HepG2 (cell line): Measurements from ENCODE around the gene CRYBA2. TPM values are rescaled to one million over a fixed set of nuclear protein-coding genes. Genes with fewer than 3 reads are reported as not detected.

Source experiments
- AFF4 ChIP-seq: sonication (generic); formaldehyde crosslinking; IDR thresholded peaks from 2 replicates; pipeline ENCODE4 v1.4.0; 2020; ENCODE audit warnings: missing genetic modification reagents
- EZH2 ChIP-seq: conservative IDR thresholded peaks from 2 replicates; pipeline ENCODE4 v1.6.1; 2012; ENCODE audit warnings: mild to moderate bottlenecking, low read depth, low read length, moderate library complexity
- GMEB1 ChIP-seq: sonication (generic); formaldehyde crosslinking; IDR thresholded peaks from 2 replicates; pipeline ENCODE4 v1.5.1; 2020; ENCODE audit warnings: missing genetic modification reagents, mild to moderate bottlenecking, borderline replicate concordance
- GTF3A ChIP-seq: sonication (generic); formaldehyde crosslinking; conservative IDR thresholded peaks from 2 replicates; pipeline ENCODE4 v1.4.0; 2020; ENCODE audit warnings: mild to moderate bottlenecking, missing genetic modification reagents
- KIAA2018 ChIP-seq: sonication (generic); formaldehyde crosslinking; IDR thresholded peaks from 2 replicates; pipeline ENCODE4 v1.5.0; 2020; ENCODE audit warnings: mild to moderate bottlenecking, missing genetic modification reagents, borderline replicate concordance
- NFE2L2 ChIP-seq: fragments of 150-350 bp; IDR thresholded peaks from 2 replicates; pipeline ENCODE4 v1.6.1; 2014; ENCODE audit warnings: low read length
- NPAS2 ChIP-seq: sonication (generic); formaldehyde crosslinking; IDR thresholded peaks from 2 replicates; pipeline ENCODE4 v1.8.0; 2022; ENCODE audit warnings: mild to moderate bottlenecking, missing genetic modification reagents, borderline replicate concordance
- TCF12 ChIP-seq, 2 experiments: fragments of 450-650 bp in 1 of 2; sonication (generic) in 1 of 2; formaldehyde crosslinking in 1 of 2; IDR thresholded peaks; 2 replicates each; pipeline versions ENCODE4 v1.6.1 to v1.8.0; 2017 to 2022; ENCODE audit warnings: antibody characterized with exemption in 1 of 2, mild to moderate bottlenecking in 1 of 2, missing genetic modification reagents in 1 of 2, moderate library complexity in 1 of 2
- ZNF34 ChIP-seq: sonication (generic); formaldehyde crosslinking; IDR thresholded peaks from 2 replicates; pipeline ENCODE4 v1.4.0; 2020; ENCODE audit warnings: mild to moderate bottlenecking, missing genetic modification reagents, borderline replicate concordance
- ZNF614 ChIP-seq: IDR thresholded peaks from 2 replicates; pipeline ENCODE4 v1.6.1; 2018; ENCODE audit warnings: missing biosample characterization, missing genetic modification reagents, inconsistent platforms, borderline replicate concordance
- ZNF883 ChIP-seq: sonication (generic); formaldehyde crosslinking; IDR thresholded peaks from 2 replicates; pipeline ENCODE4 v1.5.1; 2020; ENCODE audit warnings: mild to moderate bottlenecking, missing genetic modification reagents; ENCODE audit errors: not compliant biosample characterization
- polyA plus RNA-seq, 8 experiments: library from polyadenylated mRNA; depleted of rRNA in 3 of 8; stranded (reverse) in 7 of 8; unstranded in 1 of 8; fragments of >200 nt; fragmentation: Illumina TruSeq in 4 of 8; extraction: Trizol in 4 of 8; gene quantifications; 2 replicates each; pipeline versions ENCODE4 v1.2.1 to v1.2.3, GENCODE V29; 2011 to 2016; ENCODE audit warnings: low read depth in 4 of 8, missing spikeins in 1 of 8, mixed read lengths in 1 of 8; ENCODE audit not compliant: insufficient read depth in 1 of 8
- total RNA-seq, 5 experiments: library from RNA; depleted of rRNA; stranded (reverse); fragments of >200 nt; fragmentation: Illumina TruSeq; extraction: Trizol; gene quantifications; 2 replicates each; pipeline ENCODE4 v1.2.3, GENCODE V29; 2016; ENCODE audit warnings: low read depth in 1 of 5
- TF ChIP-seq, protein P1 (sequence below): sonication (generic); formaldehyde crosslinking; IDR thresholded peaks from 2 replicates; pipeline ENCODE4 v1.9.0; 2021; ENCODE audit warnings: missing genetic modification reagents, borderline replicate concordance

Gene CRYBA2
- total and polyA plus RNA-seq, 2 of the 13 experiments (the other 11 are each of a cell fraction or from before 2014, with no cell fraction given), result not detected

GRCh38 chr2:219029829-219030165, 36.6 kb upstream of the CRYBA2 start (continued):
- TF ChIP-seq ZNF883 (CRISPR knock-in tag), result no peak
- TF ChIP-seq GMEB1 (CRISPR knock-in tag), result no peak
- no peak for TF ChIP-seq AFF4 (CRISPR knock-in tag)
- TF ChIP-seq NFE2L2, result no peak
- TF ChIP-seq KIAA2018 (CRISPR knock-in tag), result no peak
- TF ChIP-seq ZNF34 (CRISPR knock-in tag), result no peak
- no peak for TF ChIP-seq EZH2
- TF ChIP-seq GTF3A (CRISPR knock-in tag), result 0 out of 2 replicates have a peak, but pooled peaks have one; percentile 92
- no peak for TF ChIP-seq NPAS2 (CRISPR knock-in tag)
- TF ChIP-seq, protein P1, sequence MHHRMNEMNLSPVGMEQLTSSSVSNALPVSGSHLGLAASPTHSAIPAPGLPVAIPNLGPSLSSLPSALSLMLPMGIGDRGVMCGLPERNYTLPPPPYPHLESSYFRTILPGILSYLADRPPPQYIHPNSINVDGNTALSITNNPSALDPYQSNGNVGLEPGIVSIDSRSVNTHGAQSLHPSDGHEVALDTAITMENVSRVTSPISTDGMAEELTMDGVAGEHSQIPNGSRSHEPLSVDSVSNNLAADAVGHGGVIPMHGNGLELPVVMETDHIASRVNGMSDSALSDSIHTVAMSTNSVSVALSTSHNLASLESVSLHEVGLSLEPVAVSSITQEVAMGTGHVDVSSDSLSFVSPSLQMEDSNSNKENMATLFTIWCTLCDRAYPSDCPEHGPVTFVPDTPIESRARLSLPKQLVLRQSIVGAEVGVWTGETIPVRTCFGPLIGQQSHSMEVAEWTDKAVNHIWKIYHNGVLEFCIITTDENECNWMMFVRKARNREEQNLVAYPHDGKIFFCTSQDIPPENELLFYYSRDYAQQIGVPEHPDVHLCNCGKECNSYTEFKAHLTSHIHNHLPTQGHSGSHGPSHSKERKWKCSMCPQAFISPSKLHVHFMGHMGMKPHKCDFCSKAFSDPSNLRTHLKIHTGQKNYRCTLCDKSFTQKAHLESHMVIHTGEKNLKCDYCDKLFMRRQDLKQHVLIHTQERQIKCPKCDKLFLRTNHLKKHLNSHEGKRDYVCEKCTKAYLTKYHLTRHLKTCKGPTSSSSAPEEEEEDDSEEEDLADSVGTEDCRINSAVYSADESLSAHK (CRISPR knock-in tag), result no peak
- TF ChIP-seq ZNF614 (CRISPR knock-in tag), result peak; percentile 29; the same call in 1 of the 2 replicates
- TF ChIP-seq TCF12 (IDR thresholded peaks at IDR 0.05), result no peak
- TF ChIP-seq TCF12 (CRISPR knock-in tag; IDR thresholded peaks at IDR 0.05), result no peak
